Measurements from ENCODE around the gene AP5M1. TPM values are rescaled to one million over a fixed set of nuclear protein-coding genes. Genes with fewer than 3 reads are reported as not detected.

The AP5M1 gene
- polyA plus RNA-seq, 1 donor from 2014 or later = 40.0 TPM

DNA sequence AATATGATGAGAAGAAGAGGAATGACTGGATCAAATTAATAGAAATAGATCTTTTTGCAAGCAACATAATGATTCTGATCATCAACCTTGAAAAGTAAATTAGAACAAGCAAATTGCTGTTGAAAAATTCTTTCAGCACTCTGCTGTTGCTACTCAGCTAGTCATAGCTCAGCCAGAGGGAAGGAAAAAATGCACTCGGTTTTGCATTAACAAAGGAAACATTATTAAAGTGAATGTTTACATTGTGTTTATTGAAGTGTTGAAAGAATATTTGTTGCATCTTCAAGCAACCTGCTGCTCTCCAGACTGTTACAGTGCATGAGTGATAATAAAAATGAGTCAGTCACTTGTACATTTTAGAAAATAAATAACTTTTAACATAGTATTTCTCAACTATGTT, 26.5 kb downstream of the AP5M1 start:
- Histone ChIP-seq H4K20me1 (ENCODE audit: insufficient read depth) (no peaks in the 10 kb centered on the region), H2AFZ (ENCODE audit: low read depth, low read length) (no peak overlapping the region), H3F3A (ENCODE audit: insufficient read depth, low read length, poor library complexity, severe bottlenecking) (no peaks in the 10 kb centered on the region), H3K27ac (ENCODE audit: low read length) (no peak overlapping the region), H3K36me3 (ENCODE audit: insufficient read depth, low read length) (no peaks in the 10 kb centered on the region), H3K9ac (ENCODE audit: low read length) (no peak overlapping the region), H3K4me2 (ENCODE audit: low read length) (no peak overlapping the region), H3K79me2 (replicated peaks; ENCODE audit: insufficient read depth, low read length) (no peaks in the 10 kb centered on the region), H3K27me3 (ENCODE audit: insufficient read depth, low read depth, low read length) (no peaks in the 10 kb centered on the region), H3K9me2 (ENCODE audit: insufficient read depth, low read length) (no peaks in the 10 kb centered on the region), H3K9me3 (ENCODE audit: low read length) (no peaks in the 10 kb centered on the region), H3K4me3 (ENCODE audit: low read length) (no peak overlapping the region)
- no peak for TF ChIP-seq RAD21 (conservative IDR thresholded peaks at IDR 0.05)
- TF ChIP-seq, protein P1, sequence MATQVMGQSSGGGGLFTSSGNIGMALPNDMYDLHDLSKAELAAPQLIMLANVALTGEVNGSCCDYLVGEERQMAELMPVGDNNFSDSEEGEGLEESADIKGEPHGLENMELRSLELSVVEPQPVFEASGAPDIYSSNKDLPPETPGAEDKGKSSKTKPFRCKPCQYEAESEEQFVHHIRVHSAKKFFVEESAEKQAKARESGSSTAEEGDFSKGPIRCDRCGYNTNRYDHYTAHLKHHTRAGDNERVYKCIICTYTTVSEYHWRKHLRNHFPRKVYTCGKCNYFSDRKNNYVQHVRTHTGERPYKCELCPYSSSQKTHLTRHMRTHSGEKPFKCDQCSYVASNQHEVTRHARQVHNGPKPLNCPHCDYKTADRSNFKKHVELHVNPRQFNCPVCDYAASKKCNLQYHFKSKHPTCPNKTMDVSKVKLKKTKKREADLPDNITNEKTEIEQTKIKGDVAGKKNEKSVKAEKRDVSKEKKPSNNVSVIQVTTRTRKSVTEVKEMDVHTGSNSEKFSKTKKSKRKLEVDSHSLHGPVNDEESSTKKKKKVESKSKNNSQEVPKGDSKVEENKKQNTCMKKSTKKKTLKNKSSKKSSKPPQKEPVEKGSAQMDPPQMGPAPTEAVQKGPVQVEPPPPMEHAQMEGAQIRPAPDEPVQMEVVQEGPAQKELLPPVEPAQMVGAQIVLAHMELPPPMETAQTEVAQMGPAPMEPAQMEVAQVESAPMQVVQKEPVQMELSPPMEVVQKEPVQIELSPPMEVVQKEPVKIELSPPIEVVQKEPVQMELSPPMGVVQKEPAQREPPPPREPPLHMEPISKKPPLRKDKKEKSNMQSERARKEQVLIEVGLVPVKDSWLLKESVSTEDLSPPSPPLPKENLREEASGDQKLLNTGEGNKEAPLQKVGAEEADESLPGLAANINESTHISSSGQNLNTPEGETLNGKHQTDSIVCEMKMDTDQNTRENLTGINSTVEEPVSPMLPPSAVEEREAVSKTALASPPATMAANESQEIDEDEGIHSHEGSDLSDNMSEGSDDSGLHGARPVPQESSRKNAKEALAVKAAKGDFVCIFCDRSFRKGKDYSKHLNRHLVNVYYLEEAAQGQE (IDR thresholded peaks at IDR 0.05; ENCODE audit: borderline replicate concordance) = no peak
- no peak for TF ChIP-seq MXI1 (conservative IDR thresholded peaks at IDR 0.05; ENCODE audit: poor library complexity, severe bottlenecking)
- TF ChIP-seq SMC3 (conservative IDR thresholded peaks at IDR 0.05; ENCODE audit: poor library complexity) = no peak
- TF ChIP-seq POLR2AphosphoS5 (IDR thresholded peaks at IDR 0.05) = no peak
- no peak for TF ChIP-seq EP300 (conservative IDR thresholded peaks at IDR 0.05; ENCODE audit: poor library complexity, severe bottlenecking)

DNA sequence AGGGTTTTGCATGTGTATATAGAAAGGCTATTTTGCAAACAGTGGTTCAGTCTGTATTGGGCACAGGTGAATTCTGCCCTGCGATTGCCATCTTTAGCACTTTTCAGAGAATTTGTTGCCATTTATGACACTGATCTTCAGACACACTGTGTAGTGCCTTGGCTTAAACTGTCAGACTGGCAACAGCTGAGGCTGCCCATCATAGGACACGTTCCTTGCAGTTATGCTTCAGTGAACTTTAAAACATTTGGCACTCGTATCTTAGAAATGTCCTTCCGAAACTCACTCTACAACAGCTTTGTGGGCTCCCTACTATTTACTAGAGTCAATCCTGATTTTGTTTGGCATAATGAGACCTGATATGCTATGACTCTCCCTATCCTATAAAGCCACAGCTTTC, 29.1 kb downstream of the AP5M1 start:
- H3K9me3 ChIP-seq (ENCODE audit: low read length) = no peaks in the 10 kb centered on the region
- H3K9ac ChIP-seq (ENCODE audit: low read length) = no peak overlapping the region
- no peak overlapping the region for H2AFZ ChIP-seq (ENCODE audit: low read depth, low read length)
- H4K20me1 ChIP-seq (ENCODE audit: insufficient read depth) = no peaks in the 10 kb centered on the region
- no peaks in the 10 kb centered on the region for H3F3A ChIP-seq (ENCODE audit: insufficient read depth, low read length, poor library complexity, severe bottlenecking)
- no peak overlapping the region for H3K4me2 ChIP-seq (ENCODE audit: low read length)
- TF ChIP-seq, protein P1 (IDR thresholded peaks at IDR 0.05; ENCODE audit: borderline replicate concordance) = no peak
- TF ChIP-seq, protein P2, sequence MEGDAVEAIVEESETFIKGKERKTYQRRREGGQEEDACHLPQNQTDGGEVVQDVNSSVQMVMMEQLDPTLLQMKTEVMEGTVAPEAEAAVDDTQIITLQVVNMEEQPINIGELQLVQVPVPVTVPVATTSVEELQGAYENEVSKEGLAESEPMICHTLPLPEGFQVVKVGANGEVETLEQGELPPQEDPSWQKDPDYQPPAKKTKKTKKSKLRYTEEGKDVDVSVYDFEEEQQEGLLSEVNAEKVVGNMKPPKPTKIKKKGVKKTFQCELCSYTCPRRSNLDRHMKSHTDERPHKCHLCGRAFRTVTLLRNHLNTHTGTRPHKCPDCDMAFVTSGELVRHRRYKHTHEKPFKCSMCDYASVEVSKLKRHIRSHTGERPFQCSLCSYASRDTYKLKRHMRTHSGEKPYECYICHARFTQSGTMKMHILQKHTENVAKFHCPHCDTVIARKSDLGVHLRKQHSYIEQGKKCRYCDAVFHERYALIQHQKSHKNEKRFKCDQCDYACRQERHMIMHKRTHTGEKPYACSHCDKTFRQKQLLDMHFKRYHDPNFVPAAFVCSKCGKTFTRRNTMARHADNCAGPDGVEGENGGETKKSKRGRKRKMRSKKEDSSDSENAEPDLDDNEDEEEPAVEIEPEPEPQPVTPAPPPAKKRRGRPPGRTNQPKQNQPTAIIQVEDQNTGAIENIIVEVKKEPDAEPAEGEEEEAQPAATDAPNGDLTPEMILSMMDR (IDR thresholded peaks at IDR 0.05; ENCODE audit: poor library complexity, severe bottlenecking) = no peak
- no peak for TF ChIP-seq EP300 (conservative IDR thresholded peaks at IDR 0.05; ENCODE audit: poor library complexity, severe bottlenecking)
- no peak for TF ChIP-seq POLR2AphosphoS5 (IDR thresholded peaks at IDR 0.05)
- TF ChIP-seq MXI1 (conservative IDR thresholded peaks at IDR 0.05; ENCODE audit: poor library complexity, severe bottlenecking) = no peak
- TF ChIP-seq SMC3 (conservative IDR thresholded peaks at IDR 0.05; ENCODE audit: poor library complexity) = no peak
- TF ChIP-seq EZH2 (IDR thresholded peaks at IDR 0.05; ENCODE audit: borderline replicate concordance, insufficient read depth, low read length, poor library complexity, severe bottlenecking) = no peak
- no peak for TF ChIP-seq RAD21 (conservative IDR thresholded peaks at IDR 0.05)
- no peak for TF ChIP-seq TAF1 (IDR thresholded peaks at IDR 0.05; ENCODE audit: low read depth)
- no peaks in the 10 kb centered on the region for H3K36me3 ChIP-seq (ENCODE audit: insufficient read depth, low read length)
- no peaks in the 10 kb centered on the region for H3K27me3 ChIP-seq (ENCODE audit: insufficient read depth, low read depth, low read length)
- H3K27ac ChIP-seq (ENCODE audit: low read length) = no peak overlapping the region
- H3K9me2 ChIP-seq (ENCODE audit: insufficient read depth, low read length) = no peaks in the 10 kb centered on the region
- no peak overlapping the region for H3K4me3 ChIP-seq (ENCODE audit: low read length)
- H3K79me2 ChIP-seq (replicated peaks; ENCODE audit: insufficient read depth, low read length) = no peaks in the 10 kb centered on the region

Measured in neural cell (in vitro differentiated cells).